HUES64 (cell line): ENCODE results near the gene GABPB2.
A peak's percentile ranks its signal among the peaks of the same experiment; 100 is the strongest.
"Not testable (repeated sequence)": the region's sequence is repeated elsewhere in the genome, so short reads cannot be mapped to it uniquely, and the experiment has no call there.

ENCODE experiments used
- H3K27ac ChIP-seq: 2 replicates; pipeline ENCODE4 v1.7.0; 2013; ENCODE audit warnings: low read depth, low read length, inconsistent platforms
- H3K27me3 ChIP-seq: 2 replicates; pipeline ENCODE4 v1.6.1; 2013; ENCODE audit warnings: mild to moderate bottlenecking, low read length; ENCODE audit not compliant: insufficient read depth
- H3K36me3 ChIP-seq: 2 replicates; pipeline ENCODE4 v1.6.1; 2013; ENCODE audit warnings: mild to moderate bottlenecking, low read length; ENCODE audit not compliant: insufficient read depth
- H3K4me1 ChIP-seq: 2 replicates; pipeline ENCODE4 v1.6.1; 2013; ENCODE audit warnings: mild to moderate bottlenecking, low read length, moderate library complexity; ENCODE audit not compliant: insufficient read depth
- H3K4me3 ChIP-seq: 2 replicates; pipeline ENCODE4 v1.5.1; 2013; ENCODE audit warnings: mild to moderate bottlenecking, low read length, moderate library complexity
- H3K9ac ChIP-seq: 2 replicates; pipeline ENCODE4 v1.6.1; 2013; ENCODE audit warnings: mild to moderate bottlenecking, low read depth, low read length
- H3K9me3 ChIP-seq: 2 replicates; pipeline ENCODE4 v1.6.1; 2013; ENCODE audit warnings: low read depth, low read length; ENCODE audit not compliant: insufficient read depth
- WGBS: fragments of 150-250, 120-280 bp; methylation state at CpG from one replicate; pipeline ENCODE4 v1.1.7; 2013; ENCODE audit warnings: missing lambda C conversion rate; 5-methylcytosine and 5-hydroxymethylcytosine counted together

Gene GABPB2

DNA sequence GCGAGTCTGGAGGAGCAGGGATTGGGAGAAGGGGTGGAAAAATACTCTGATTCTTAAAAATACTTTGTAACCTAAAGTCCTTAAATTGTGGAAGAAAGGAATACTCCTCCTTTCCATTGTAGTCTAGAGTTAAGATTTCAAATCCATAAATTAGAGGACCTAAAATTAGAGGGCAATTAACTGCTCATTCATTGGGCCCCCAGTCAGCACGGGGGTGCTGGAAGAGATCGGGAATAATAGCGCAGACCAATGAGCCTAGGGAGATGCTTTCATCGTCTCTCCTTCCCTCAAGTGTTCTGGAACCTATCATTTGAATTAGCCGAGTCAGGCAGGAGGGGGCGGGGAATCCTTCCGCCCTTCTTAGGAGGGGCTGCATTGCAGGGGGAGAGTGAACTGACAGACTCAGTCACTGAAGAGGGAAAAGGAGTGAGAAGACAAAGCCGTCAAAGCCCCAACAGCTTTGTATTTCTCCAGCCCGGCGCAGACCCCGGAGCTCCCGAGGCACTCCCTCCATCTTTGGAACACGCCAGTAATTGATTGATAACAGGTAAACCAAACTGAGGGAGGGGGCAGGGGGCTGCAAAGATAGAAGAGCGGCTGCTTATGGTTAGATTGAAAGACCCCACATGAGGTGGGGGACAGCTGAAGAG, 10.4 kb upstream of the GABPB2 start, which contains the start of gene MLLT11:
MLLT11 (plus strand) TSS at position 391 of the 650 bp plus-strand sequence. CDS start 6,828 bp downstream, outside the sequence.
- Histone ChIP-seq H3K27me3 (no peaks in the 10 kb centered on the region), H3K9me3 (no peaks in the 10 kb centered on the region), H3K4me1 (peaks cover 24% of the 10 kb centered on the region), H3K36me3 (peaks cover 31% of the 10 kb centered on the region), H3K9ac (peak within 1 kb of the TSS; percentile 85), H3K27ac (peak within 1 kb of the TSS; percentile 90), H3K4me3 (peak within 1 kb of the TSS; percentile 77)
- WGBS: 0% methylated on average over 14 of the region's 15 CpGs

DNA sequence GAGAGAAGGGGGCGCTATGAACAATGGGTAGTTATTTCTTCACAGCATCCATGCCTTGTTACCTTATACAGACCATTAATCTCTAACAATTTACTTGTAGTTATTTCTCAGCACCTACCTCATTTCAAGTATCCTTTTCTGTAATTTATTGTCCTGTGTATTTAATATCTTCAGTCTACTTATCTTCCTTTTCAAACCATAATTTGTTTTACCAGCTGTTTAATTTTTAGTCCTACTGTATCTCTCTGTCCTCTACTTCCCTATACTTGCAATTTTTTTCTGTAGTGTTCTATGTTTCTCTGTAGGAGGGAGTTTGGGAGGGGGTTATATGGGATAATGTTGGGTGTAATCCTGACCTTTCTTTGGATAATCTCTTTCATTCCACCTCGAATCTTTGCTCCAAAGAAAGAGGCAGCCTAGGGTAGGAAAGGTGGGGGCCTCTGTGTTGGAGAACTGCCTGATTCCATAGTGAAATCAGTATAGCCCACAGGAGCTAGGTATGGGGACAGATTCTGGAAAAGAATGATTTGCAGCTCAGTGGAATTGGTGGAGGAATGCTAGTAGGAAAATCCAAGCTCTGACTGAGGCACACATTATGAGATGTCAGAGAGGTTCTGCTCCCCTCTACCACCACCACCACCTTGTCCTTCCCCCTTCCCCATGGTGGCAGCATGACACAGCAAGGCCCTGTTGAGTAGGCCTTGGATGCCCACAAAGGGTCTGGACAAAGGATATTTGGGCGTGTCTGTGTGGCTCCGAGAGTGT, 9.7 kb upstream of the GABPB2 start:
- no peaks in the 10 kb centered on the region for H3K27me3 ChIP-seq
- H3K27ac ChIP-seq: peak overlapping the region; percentile 90
- H3K9ac ChIP-seq: peak overlapping the region; percentile 85
- peaks cover 24% of the 10 kb centered on the region for H3K4me1 ChIP-seq
- peaks cover 30% of the 10 kb centered on the region for H3K36me3 ChIP-seq
- H3K4me3 ChIP-seq: peak overlapping the region; percentile 77
- 0% methylated on average over 1 of the region's 4 CpGs for WGBS
- H3K9me3 ChIP-seq: no peaks in the 10 kb centered on the region

DNA sequence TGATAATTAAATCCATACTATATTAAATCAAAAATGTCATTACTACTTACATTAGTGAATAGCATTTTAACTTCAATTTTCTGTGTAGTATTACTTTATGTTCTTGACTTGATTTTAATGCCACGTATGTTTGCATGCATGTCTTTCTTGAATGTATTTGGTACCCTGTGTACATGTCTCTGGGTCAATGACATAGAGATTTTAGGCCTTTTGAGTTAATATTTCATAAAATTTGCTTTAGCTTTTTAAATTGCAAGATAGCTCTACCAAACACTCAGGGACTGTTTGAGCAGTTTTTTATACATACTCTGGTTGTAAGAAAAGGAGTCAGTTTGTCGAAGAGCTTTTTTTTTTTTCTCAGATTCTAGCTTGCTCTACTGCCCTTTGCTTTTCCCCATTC, 8.9 kb upstream of the GABPB2 start:
- Histone ChIP-seq H3K27ac (0 out of 2 replicates have a peak overlapping the region, but pooled peaks have one; percentile 90), H3K27me3 (no peaks in the 10 kb centered on the region), H3K9me3 (no peaks in the 10 kb centered on the region), H3K4me1 (peaks cover 24% of the 10 kb centered on the region), H3K9ac (peak overlapping the region; percentile 85; the same call in 1 of the 2 replicates), H3K36me3 (peaks cover 24% of the 10 kb centered on the region), H3K4me3 (peak overlapping the region; percentile 77)
- 68% methylated on average over 2 of the region's 2 CpGs for WGBS

DNA sequence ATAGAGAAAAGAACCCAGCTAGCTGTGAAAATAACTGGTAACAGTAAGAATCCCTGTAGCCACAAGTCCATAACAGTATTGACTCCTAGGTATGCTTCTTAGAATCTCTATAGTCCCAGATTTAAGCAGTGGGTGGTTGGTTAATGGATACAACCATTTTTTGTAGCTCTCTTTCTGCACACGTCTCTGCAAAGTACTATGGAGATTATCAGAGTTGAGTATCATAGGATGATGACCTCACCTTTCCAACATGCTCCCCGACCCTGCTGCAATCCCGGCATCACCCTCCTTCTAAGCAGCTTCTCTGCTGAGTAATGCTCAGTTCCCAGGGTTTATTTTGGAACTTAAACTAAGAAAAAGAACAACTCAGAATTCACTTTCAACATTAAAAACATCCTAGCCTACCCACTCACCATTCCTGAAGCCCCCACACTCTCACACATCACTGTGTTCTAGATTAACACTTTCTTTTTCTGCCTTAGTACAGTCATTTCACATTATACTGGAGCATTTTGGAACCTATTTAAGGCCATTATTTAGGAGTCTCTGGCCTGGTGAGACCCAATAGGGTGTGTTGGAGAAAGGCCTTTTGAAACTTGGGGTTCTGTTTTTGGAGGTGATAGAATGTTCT, 7.7 kb upstream of the GABPB2 start:
- peak overlapping the region; percentile 24; the same call in 1 of the 2 replicates for H3K4me3 ChIP-seq
- peaks cover 29% of the 10 kb centered on the region for H3K36me3 ChIP-seq
- no peaks in the 10 kb centered on the region for H3K27me3 ChIP-seq
- H3K27ac ChIP-seq: no peak overlapping the region
- 80% methylated on average over 3 of the region's 3 CpGs for WGBS
- H3K9ac ChIP-seq: no peak overlapping the region
- H3K9me3 ChIP-seq: no peaks in the 10 kb centered on the region
- H3K4me1 ChIP-seq: peaks cover 21% of the 10 kb centered on the region

DNA sequence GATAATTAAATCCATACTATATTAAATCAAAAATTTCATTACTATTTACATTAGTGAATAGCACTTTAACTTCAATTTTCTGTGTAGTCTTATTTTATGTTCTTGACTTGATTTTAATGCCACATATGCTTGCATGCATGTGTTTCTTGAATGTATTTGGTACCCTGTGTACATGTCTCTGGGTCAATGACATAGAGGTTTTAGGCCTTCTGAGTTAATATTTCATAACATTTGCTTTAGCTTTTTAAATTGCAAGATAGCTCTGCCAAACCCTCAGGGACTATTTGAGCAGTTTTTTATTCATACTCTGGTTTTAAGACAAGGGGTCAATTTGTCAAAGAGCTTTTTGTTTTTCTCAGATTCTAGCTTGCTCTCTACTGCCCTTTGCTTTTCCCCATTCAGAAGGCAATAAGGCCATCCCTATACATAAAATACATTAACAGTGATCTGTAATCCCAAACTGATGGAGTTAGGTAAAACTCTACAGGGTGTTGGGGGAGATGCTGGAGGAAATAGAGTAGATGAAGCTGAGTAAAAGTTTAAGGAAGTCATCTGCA, 5.4 kb upstream of the GABPB2 start:
- Histone ChIP-seq H3K9me3 (no peaks in the 10 kb centered on the region), H3K4me3 (no peak overlapping the region), H3K9ac (no peak overlapping the region), H3K36me3 (peaks cover 41% of the 10 kb centered on the region), H3K4me1 (peaks cover 16% of the 10 kb centered on the region), H3K27ac (no peak overlapping the region), H3K27me3 (no peaks in the 10 kb centered on the region)

DNA sequence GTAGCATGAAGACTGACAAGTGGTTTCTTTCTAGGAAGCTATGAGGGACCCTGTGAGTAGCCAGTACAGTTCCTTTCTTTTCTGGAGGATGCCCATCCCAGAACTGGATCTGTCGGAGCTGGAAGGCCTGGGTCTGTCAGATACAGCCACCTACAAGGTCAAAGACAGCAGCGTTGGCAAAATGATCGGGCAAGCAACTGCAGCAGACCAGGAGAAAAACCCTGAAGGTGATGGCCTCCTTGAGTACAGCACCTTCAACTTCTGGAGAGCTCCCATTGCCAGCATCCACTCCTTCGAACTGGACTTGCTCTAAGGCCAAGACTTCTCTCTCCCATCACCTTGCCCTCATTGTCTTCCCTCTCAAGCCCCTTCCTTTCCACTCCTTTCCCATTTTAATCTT, 3.4 kb upstream of the GABPB2 start:
- Histone ChIP-seq H3K27ac (no peak overlapping the region), H3K27me3 (no peaks in the 10 kb centered on the region), H3K36me3 (peaks cover 41% of the 10 kb centered on the region), H3K9ac (no peak overlapping the region), H3K4me3 (no peak overlapping the region), H3K4me1 (peaks cover 8% of the 10 kb centered on the region), H3K9me3 (no peaks in the 10 kb centered on the region)
- 90% methylated on average over 4 of the region's 4 CpGs for WGBS

DNA sequence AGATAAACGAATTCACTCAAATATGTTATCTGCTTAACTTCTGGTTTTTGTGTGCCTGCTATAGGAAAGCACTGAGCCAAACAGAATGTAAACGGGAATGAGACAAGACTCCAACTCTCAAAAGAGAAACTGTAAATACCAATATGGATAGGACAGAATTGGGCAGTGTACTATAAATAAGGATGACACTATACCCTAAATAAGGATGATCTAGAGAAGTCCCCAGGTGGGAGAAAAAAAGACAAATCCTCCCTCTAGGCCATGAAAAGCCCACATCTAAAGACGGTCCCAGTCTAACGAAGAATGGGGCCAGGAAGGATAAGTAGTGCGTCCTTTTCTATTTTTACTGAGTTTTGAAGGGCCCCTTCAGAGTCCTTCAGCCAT, 1.5 kb upstream of the GABPB2 start:
- Histone ChIP-seq H3K9me3 (no peaks in the 10 kb centered on the region), H3K36me3 (peaks cover 32% of the 10 kb centered on the region), H3K27me3 (no peaks in the 10 kb centered on the region), H3K4me1 (peaks cover 4% of the 10 kb centered on the region), H3K27ac (peak overlapping the region; percentile 29; the same call in 1 of the 2 replicates), H3K4me3 (no peak overlapping the region), H3K9ac (no peak overlapping the region)
- 95% methylated on average over 5 of the region's 5 CpGs for WGBS

DNA sequence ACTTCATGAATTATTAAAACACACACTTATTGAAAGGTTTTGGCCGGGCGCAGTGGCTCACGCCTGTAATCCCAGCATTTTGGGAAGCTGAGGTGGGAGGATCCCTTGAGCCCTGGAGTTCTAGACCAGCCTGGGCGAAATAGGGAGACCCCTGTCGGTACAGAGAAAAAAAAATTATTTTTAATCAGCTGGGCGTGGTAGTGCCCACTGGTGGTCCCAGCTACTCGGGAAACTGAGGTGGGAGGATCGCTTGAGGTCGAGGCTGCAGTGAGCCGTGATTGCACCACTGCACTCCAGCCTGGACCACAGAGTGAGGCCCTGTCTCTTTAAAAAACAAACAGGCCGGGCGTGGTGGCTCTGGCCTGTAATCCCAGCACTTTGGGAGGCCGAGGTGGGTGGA, 1.7 kb downstream of the GABPB2 start:
- H3K27ac ChIP-seq: no peak overlapping the region
- WGBS: 85% methylated on average over 13 of the region's 13 CpGs

DNA sequence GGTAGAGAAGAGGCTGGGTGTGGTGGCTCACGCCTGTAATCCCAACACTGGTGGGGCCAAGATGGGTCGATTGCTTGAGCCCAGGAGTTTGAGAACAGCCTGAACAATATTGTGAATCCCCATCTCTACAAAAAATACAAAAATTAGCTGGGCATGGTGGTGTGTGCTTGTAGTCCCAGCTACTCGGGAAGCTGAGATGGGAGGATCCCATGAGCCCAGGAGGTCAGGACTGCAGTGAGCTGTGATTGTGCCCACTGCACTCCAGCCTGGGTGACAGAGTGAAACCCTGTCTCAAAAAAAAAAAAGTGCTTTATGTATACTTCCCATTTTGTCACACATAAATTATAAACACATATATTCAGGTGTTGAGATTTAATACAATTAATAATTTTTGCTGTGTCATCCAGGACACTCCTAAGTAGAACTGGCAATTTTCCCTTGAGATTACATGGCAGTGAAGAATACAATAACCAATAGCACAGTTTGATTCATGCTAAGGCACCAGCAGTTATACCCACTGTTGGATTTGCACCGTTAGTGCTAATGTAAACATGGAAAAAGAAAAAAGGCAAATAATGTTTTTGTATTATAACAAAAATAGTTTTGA, 15.5 kb downstream of the GABPB2 start:
- H3K27ac ChIP-seq: no peak overlapping the region
- peaks cover 6% of the 10 kb centered on the region; the same call in 1 of the 2 replicates for H3K4me1 ChIP-seq
- no peak overlapping the region for H3K4me3 ChIP-seq
- WGBS: 91% methylated on average over 4 of the region's 4 CpGs
- no peaks in the 10 kb centered on the region for H3K9me3 ChIP-seq
- H3K27me3 ChIP-seq: no peaks in the 10 kb centered on the region
- H3K36me3 ChIP-seq: no peaks in the 10 kb centered on the region
- H3K9ac ChIP-seq: no peak overlapping the region

More for the DNA sequence above, 1.7 kb downstream of the GABPB2 start:
- no peaks in the 10 kb centered on the region for H3K4me1 ChIP-seq
- peaks cover 19% of the 10 kb centered on the region for H3K36me3 ChIP-seq
- no peaks in the 10 kb centered on the region for H3K9me3 ChIP-seq
- no peak overlapping the region for H3K9ac ChIP-seq
- no peaks in the 10 kb centered on the region for H3K27me3 ChIP-seq
- no peak overlapping the region for H3K4me3 ChIP-seq

DNA sequence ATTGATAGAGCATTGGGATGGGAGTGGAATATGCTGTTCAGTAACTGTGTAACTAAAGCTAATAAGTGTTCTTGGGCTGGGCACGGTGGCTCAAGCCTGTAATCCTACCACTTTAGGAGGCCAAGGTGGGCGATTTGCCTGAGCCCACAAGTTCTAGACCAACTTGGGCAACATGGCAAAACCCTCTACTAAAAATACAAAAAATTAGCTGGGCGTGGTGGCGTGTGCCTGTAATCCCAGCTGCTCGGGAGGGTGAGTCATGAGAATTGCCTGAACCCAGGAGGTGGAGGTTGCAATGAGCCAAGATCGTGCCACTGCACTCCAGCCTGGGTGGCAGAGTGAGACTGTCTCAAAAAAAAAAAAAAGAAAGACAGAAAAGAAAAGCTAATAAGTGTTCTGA, 26.9 kb downstream of the GABPB2 start:
- H3K27me3 ChIP-seq, H3K9ac ChIP-seq, H3K4me3 ChIP-seq, H3K4me1 ChIP-seq, H3K9me3 ChIP-seq, H3K36me3 ChIP-seq, H3K27ac ChIP-seq: not testable (repeated sequence)
- 89% methylated on average over 6 of the region's 6 CpGs for WGBS
